Breast epithelium (tissue), 4 donors: ENCODE data around the gene LPCAT2. TPM values are rescaled to one million over a fixed set of nuclear protein-coding genes. Genes with fewer than 3 reads are reported as not detected.

Source experiments
- DNase-seq, 2 donors: peaks; one replicate each; pipeline ENCODE4 v3.0.0-alpha.2; 2019; ENCODE audit warnings: low spot score in 2 of 2
- H3K27ac ChIP-seq, 2 donors: fragments of 200-600 bp; sonication (generic) in 1 of 2; one replicate each; pipeline ENCODE4 v1.5.1; 2016 to 2019; ENCODE audit warnings: mild to moderate bottlenecking in 1 of 2
- H3K27me3 ChIP-seq, 2 donors: fragments of 200-600 bp; sonication (generic) in 1 of 2; one replicate each; pipeline versions ENCODE4 v1.5.1 to v1.6.0; 2017 to 2019; ENCODE audit warnings: control low read depth in 1 of 2, mild to moderate bottlenecking in 1 of 2
- H3K36me3 ChIP-seq: fragments of 200-600 bp; one replicate; pipeline ENCODE4 v1.5.1; 2019
- H3K4me1 ChIP-seq, 2 donors: fragments of 200-600 bp; sonication (generic); one replicate each; pipeline ENCODE4 v1.5.1; 2016 to 2019; ENCODE audit warnings: control low read depth in 1 of 2
- H3K4me3 ChIP-seq, 3 donors: fragments of 200-600 bp; sonication (generic); 1 replicate in 2 of 3; 2 replicates in 1 of 3; pipeline ENCODE4 v1.5.1; 2016 to 2019; ENCODE audit warnings: mild to moderate bottlenecking in 3 of 3, moderate library complexity in 2 of 3
- H3K9me3 ChIP-seq, 2 donors: fragments of 200-600 bp; sonication (generic) in 1 of 2; one replicate each; pipeline ENCODE4 v1.5.1; 2016 to 2019; ENCODE audit warnings: control low read depth in 1 of 2
- POLR2A ChIP-seq: fragments of 450-650 bp; IDR thresholded peaks from one replicate; pipeline ENCODE4 v1.6.1; 2016; ENCODE audit warnings: antibody characterized with exemption, mild to moderate bottlenecking, moderate library complexity
- POLR2AphosphoS5 ChIP-seq, 3 donors: sonication (generic); formaldehyde crosslinking; IDR thresholded peaks; one replicate each; pipeline ENCODE4 v1.6.1; 2017; ENCODE audit warnings: antibody characterized with exemption in 3 of 3
- intact Hi-C: fragments of 100-400 bp; cut with DNase I; formaldehyde crosslinking; loops from one replicate; pipeline ENCODE4 v1.15.1; 2023; ENCODE audit warnings: low total_unique reads
- total RNA-seq, 3 donors: library from RNA; depleted of rRNA; stranded (reverse); fragments of >200 nt; gene quantifications; one replicate each; pipeline ENCODE4 v1.1.0, GENCODE V29; 2016
- TF ChIP-seq, protein P1 (sequence below), 3 donors: fragments of 450-650 bp; IDR thresholded peaks; one replicate each; pipeline ENCODE4 v1.5.1; 2016 to 2017; ENCODE audit warnings: antibody characterized with exemption in 3 of 3, mild to moderate bottlenecking in 3 of 3, moderate library complexity in 3 of 3

LPCAT2 gene
- total RNA-seq, 3 donors from 2014 or later: 12.3 to 35.9 (median 24.3) TPM

GRCh38 chr16:55466209-55466608, 42.7 kb upstream of the LPCAT2 start:
- no peaks in the 10 kb centered on the region for H3K27me3 ChIP-seq
- no peak overlapping the region for H3K27ac ChIP-seq
- no peaks in the 10 kb centered on the region for H3K36me3 ChIP-seq
- no peak overlapping the region for H3K4me3 ChIP-seq
- peaks cover 0 to 8% of the 10 kb centered on the region in 2 donors for H3K4me1 ChIP-seq
- intact Hi-C loops: loop anchor here (10.0 kb wide), 2 partner anchors 239 to 379 kb away; no protein-coding TSS in a partner anchor
- H3K9me3 ChIP-seq: no peaks in the 10 kb centered on the region
- no peak for DNase-seq
- TF ChIP-seq POLR2AphosphoS5 (IDR thresholded peaks at IDR 0.05): no peak

DNA sequence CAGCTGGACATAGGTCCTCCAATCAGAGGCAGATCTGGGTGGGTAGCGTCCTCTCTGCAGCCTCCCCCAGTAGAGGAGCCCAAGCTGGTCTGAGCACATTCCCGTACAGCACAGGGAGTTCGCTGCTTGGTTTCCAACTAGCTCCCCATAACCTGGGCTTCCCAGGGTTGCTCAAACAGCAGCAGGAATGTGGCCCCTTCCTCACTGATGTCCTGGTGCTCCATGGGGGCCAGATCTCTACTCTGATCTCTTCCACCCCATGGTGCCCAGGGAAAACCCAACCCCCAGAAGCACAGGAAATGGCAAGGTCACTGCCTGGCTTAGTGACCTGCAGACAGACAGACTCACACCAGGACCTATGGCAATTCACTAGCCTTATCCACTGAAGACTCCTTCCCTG, 41.0 kb upstream of the LPCAT2 start:
- H3K36me3 ChIP-seq: no peaks in the 10 kb centered on the region
- H3K27me3 ChIP-seq: no peaks in the 10 kb centered on the region
- H3K4me1 ChIP-seq: peaks cover 0 to 10% of the 10 kb centered on the region in 2 donors
- H3K27ac ChIP-seq: no peak overlapping the region
- DNase-seq: no peak
- TF ChIP-seq POLR2AphosphoS5 (IDR thresholded peaks at IDR 0.05) (no peak), POLR2A (no peak)
- TF ChIP-seq, protein P1, sequence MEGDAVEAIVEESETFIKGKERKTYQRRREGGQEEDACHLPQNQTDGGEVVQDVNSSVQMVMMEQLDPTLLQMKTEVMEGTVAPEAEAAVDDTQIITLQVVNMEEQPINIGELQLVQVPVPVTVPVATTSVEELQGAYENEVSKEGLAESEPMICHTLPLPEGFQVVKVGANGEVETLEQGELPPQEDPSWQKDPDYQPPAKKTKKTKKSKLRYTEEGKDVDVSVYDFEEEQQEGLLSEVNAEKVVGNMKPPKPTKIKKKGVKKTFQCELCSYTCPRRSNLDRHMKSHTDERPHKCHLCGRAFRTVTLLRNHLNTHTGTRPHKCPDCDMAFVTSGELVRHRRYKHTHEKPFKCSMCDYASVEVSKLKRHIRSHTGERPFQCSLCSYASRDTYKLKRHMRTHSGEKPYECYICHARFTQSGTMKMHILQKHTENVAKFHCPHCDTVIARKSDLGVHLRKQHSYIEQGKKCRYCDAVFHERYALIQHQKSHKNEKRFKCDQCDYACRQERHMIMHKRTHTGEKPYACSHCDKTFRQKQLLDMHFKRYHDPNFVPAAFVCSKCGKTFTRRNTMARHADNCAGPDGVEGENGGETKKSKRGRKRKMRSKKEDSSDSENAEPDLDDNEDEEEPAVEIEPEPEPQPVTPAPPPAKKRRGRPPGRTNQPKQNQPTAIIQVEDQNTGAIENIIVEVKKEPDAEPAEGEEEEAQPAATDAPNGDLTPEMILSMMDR (IDR thresholded peaks at IDR 0.05): no peak
- no peak overlapping the region for H3K4me3 ChIP-seq
- intact Hi-C loops: loop anchor here (10.0 kb wide), 2 partner anchors 237 to 377 kb away; no protein-coding TSS in a partner anchor
- H3K9me3 ChIP-seq: no peaks in the 10 kb centered on the region

GRCh38 chr16:55468352-55468990, 40.4 kb upstream of the LPCAT2 start:
- no peaks in the 10 kb centered on the region for H3K9me3 ChIP-seq
- no peak for TF ChIP-seq POLR2A
- intact Hi-C loops: loop anchor here (10.0 kb wide), 2 partner anchors 236 to 376 kb away; no protein-coding TSS in a partner anchor
- H3K4me1 ChIP-seq: peaks cover 0 to 10% of the 10 kb centered on the region in 2 donors
- DNase-seq: no peak
- no peak overlapping the region for H3K27ac ChIP-seq
- no peaks in the 10 kb centered on the region for H3K27me3 ChIP-seq
- no peak overlapping the region for H3K4me3 ChIP-seq
- H3K36me3 ChIP-seq: no peaks in the 10 kb centered on the region

GRCh38 chr16:55469821-55470532, 38.9 kb upstream of the LPCAT2 start:
- no peaks in the 10 kb centered on the region for H3K36me3 ChIP-seq
- H3K27ac ChIP-seq: peak overlapping the region; percentile 71 to 73
- intact Hi-C loops: loop anchor here (10.0 kb wide), 2 partner anchors 235 to 375 kb away; no protein-coding TSS in a partner anchor
- no peaks in the 10 kb centered on the region for H3K27me3 ChIP-seq
- peak overlapping the region in 1 of 3 donors; percentile 10 for H3K4me3 ChIP-seq
- peaks cover 0 to 10% of the 10 kb centered on the region in 2 donors for H3K4me1 ChIP-seq
- TF ChIP-seq POLR2AphosphoS5 (IDR thresholded peaks at IDR 0.05) (no peak), POLR2A (no peak)
- TF ChIP-seq, protein P1 (IDR thresholded peaks at IDR 0.05): no peak
- no peak for DNase-seq
- H3K9me3 ChIP-seq: no peaks in the 10 kb centered on the region

DNA sequence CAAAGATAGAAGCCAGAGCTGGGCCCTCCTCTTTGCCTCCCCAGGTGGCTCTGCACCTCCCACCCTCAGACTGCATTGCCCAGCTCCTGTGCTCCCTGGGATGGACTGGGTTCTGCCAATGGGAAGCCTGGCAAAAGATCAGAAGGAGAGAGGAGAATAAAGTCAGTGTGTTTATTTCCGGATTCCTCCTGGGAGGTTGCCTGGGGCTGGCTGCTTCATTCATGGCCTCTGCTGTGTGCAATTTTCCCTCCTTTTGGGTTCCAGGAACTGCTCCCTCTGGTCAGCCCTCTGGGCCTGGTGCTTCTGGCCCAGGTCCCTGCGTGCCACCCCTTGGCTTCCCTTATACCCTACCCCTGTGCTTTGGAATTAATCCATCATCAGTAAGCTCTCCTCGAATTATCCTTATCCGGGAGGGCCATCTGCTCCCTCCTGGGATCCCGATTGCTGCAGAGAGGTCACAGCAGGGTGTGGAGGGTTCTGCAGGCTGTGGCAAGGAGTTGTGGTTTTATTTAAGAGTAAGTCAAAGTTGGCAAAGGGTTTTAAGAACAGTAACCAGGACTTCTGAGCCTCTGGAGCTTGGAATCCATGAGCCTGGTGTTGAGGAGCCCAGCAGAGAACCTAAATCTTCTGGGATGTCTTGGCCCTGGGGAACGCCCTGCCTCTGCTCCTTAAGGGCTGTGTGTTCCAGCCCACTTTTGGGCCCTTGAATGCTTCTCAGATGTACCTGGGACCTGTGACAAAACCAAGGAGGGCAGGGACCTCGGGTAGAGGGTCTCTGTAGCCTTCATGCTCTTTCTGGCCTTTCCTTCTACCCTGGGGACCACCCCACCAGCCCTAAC, 38.1 kb upstream of the LPCAT2 start:
- peaks cover 0 to 10% of the 10 kb centered on the region in 2 donors for H3K4me1 ChIP-seq
- no peaks in the 10 kb centered on the region for H3K27me3 ChIP-seq
- peak overlapping the region in 1 of 3 donors; percentile 10 for H3K4me3 ChIP-seq
- TF ChIP-seq POLR2AphosphoS5 (IDR thresholded peaks at IDR 0.05) (no peak), POLR2A (no peak)
- TF ChIP-seq, protein P1 (IDR thresholded peaks at IDR 0.05): no peak
- peak overlapping the region; percentile 71 to 73 for H3K27ac ChIP-seq
- no peaks in the 10 kb centered on the region for H3K9me3 ChIP-seq
- no peaks in the 10 kb centered on the region for H3K36me3 ChIP-seq
- peak; percentile 65 to 76 for DNase-seq
- intact Hi-C loops: no loop called here
